SHP77 treated with DMSO at 0.1 percent for 48 hours (cell line): ENCODE results near the gene BRD7.
A peak's percentile ranks its signal among the peaks of the same experiment; 100 is the strongest.

Experiments used
- DNase-seq: peaks from one replicate; lab custom pipeline; 2025; lab: John Stamatoyannopoulos, UW

BRD7 gene

DNA sequence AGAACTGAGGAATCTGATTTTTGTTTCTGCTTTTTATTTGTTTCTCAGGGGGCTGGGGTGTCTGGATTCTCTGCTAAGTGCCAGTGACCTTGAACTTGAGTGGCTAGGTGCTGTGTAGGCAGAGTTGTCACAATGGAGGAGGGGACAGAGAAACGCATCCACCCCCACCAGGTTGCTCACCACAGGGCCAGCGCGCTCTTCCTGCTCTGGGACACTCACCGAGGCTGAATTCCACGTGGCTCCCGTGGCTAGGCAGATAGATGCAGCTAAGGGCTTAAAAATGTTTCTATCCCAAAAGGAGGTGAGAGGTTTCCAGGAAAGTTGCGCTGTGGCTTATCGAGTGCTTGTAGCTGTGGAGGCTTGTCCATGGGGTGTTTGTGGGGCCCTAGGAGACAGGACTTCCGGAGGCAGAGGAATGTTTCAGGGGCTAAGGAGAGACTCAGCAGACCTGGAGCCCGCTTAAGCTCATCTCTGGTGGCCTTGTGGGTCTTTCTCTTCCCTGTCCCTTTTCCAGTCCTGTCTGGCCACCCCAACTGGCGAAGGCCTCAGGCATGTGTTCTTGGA lies 65.7 kb downstream of the BRD7 start:
- no peak for DNase-seq

GRCh38 chr16:50302472-50303005 lies 66.2 kb downstream of the BRD7 start:
- no peak for DNase-seq

GRCh38 chr16:50301626-50302471 lies 66.9 kb downstream of the BRD7 start:
- DNase-seq: no peak

DNA sequence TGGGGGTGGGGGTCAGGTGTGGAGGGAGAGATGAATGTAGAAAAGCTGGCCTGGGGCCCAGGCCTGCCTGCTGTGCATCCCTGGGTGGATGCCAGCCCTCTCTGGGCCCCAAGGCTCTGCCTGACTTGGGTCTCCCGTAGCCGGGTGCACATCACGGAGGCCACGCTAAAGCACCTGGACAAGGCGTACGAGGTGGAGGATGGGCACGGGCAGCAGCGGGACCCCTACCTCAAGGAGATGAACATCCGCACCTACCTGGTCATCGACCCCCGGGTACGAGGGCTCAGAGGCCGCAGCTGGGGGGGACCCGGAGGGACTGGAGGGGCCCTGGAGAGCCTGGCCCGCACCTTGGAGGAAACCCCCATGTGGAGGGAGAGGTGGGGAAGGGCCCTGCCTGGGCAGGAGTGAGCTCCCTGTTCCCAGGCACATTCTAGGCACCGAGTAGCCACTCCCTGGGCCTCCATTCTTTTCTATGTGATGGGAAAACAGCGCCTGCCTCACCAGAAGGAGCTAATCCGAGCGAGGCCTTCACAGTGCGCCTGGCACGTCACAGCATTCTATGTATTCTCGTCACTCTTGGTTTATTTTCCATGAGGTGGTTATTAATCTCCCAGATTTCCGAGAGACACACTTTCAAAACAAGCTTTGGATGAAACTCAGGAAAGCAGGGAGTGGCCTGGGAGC lies 67.7 kb downstream of the BRD7 start:
- DNase-seq: no peak

DNA sequence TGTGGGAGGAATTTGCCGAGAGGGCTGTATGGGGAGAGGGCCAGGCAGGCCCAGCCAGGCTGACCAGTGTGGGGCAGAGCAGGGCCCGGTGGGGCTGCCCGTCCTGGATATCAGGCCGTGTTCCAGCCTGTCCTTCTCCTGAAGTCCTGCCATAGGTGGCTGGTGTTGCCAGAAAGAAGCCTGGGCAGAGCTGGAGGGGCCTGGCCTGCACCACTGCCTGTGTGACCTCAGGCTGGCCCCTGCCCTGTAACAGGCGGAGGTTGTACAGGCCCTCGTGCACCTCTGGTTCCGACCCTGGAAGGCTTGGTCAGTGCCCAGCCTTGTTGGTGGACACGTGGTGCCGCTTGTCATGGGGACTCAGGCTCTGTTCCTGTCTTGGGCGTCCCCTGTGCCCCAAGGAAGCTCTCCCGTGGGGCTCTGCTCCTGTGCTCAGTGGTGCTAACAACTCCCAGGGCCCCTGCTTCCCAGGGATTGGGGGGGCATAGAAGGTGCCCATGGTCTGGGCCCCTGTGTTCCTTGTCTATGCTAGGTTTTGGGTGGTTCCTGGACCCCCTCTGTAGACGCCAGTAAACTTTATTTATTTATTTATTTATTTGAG lies 69.2 kb downstream of the BRD7 start:
- DNase-seq: no peak

GRCh38 chr16:50298591-50299507 lies 69.9 kb downstream of the BRD7 start:
- DNase-seq: no peak

DNA sequence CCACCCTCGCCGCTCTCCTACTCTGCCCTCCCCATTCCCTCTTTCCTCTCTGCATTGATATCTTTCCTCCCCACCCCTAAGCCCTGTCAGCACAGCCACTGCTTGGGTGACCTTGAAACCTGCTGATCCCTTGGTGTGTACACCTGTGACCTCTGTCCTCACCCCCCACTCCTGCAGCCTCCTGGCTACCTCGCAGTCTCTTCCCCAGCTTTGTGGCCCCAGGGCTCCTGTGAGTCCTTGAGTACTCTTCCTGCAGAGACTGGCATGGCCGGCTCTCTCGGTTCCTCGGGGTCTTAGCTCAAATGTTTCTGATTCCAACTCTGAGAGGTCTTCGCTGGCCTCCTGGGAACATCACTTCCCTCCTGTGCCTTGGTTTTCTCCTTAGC lies 70.7 kb downstream of the BRD7 start:
- no peak for DNase-seq

- peak; percentile 47 for DNase-seq
Measured at GRCh38 chr16:50297301-50298074, 71.3 kb downstream of the BRD7 start.

GRCh38 chr16:50296807-50297206 lies 72.0 kb downstream of the BRD7 start:
- DNase-seq: no peak

GRCh38 chr16:50295541-50296132 lies 73.2 kb downstream of the BRD7 start:
- DNase-seq: no peak

GRCh38 chr16:50294955-50295354 lies 73.8 kb downstream of the BRD7 start:
- no peak for DNase-seq

DNA sequence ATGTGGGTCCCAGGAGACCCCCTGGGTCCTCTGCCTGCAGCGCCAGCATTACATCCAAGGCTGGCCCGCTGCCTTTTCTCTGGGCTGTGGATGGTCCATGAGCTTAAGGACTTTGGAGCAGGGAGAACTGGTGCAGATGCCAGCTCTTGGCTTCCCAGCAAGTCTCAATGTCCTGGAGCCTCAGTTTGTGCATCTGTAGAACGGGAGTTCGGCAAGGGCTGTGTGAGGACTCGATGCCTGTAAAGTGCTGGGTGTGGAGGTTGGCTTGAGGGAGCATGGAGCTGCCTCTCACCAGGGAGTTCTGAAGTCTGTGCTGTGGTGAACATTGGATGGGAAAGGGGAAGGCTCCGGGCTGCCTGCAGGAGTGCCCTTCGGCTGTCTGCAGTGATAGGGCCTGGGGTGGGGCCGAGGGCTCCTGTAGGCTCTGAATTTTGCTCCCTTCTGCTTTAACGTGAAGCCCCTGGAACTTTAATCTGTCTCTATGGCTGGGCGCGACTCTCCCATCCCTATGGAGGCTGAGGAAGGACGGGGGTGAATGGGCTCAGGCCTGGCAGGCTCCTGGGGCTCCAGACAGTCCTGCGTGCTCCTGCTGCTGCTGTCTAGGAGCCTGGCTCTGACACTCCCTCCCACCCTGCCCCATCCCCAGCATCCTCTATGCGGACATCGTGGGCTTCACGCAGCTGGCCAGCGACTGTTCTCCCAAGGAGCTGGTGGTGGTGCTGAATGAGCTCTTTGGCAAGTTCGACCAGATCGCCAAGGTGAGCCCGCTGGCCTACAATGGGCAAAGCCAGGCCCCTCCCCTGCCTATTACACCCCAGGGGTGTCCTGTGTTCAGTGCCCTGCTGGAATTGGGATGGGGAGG lies 74.6 kb downstream of the BRD7 start:
- DNase-seq: no peak

DNA sequence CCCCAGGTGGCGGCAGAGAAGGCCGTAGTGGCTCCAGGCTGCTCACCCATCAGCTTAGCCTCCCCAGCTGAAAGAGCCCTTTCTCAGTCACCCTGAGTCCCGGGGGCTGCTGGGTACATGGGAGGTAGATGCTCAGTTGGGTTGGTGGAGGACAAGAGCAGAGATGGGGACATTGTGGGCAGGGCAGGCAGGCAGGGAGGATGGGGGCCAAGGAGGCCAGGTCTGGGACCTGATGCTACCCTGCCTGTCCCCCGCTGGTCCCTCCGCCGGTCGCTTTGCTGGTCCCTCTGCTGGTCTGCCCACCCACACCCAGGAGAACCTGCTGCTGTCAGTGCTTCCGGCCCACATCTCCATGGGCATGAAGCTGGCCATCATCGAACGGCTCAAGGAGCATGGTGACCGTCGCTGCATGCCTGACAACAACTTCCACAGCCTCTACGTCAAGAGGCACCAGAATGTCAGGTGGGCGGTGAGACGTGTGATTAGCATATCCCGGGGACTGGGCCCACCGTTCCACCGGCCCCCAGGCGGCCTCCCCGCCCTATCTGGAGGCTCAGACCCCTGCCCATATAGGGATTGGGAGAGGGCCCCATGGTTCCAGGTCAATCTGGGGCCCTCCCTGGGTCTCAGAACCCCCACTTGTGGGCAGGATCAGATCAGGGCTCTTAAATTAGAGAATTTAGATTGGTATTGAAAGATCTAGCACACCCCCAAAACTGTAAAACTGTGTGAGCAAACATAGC lies 75.6 kb downstream of the BRD7 start:
- DNase-seq: no peak

- no peak for DNase-seq
Measured at GRCh38 chr16:50292566-50292948, 76.2 kb downstream of the BRD7 start.

- no peak for DNase-seq
Measured at GRCh38 chr16:50291719-50292565, 76.8 kb downstream of the BRD7 start.

- no peak for DNase-seq
Measured at GRCh38 chr16:50290856-50291255, 77.9 kb downstream of the BRD7 start.

DNA sequence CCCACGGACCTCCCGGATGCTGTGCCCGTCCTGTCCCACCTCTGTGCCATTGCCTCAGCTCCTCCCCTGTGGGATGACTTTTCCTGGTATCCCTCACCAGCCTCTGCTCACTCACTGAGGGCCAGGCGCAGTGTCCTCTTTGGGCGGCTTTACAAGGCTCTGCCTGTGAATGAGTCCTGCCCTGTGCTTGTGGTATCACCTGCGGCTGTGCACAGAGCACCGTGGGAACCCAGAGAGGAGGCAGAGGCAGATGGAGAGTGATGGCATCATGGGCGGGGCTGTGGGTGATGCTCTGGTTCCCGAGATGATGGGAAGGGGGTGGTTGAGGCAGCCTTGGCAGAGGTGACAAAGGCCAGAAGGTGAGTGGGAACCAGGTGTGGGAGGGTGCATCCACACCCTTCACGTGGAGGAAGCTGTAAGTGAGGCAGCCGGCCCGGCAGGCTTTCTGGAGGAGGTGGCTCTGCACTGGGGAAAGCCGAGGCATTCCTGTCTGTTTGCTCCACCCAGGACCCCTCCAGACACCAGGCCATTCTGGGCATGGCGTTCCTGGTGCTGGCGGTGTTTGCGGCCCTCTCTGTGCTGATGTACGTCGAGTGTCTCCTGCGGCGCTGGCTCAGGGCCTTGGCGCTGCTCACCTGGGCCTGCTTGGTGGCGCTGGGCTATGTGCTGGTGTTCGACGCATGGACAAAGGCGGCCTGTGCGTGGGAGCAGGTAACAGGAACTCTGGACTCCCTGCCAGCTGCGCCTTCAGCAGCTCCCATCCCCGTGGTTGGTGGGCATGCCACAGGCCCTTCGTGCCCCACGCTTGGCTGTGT lies 78.6 kb downstream of the BRD7 start:
- no peak for DNase-seq
